Endothelial cell of coronary artery (primary cell): Measurements from ENCODE around the gene TRPM2. TPM values are rescaled to one million over a fixed set of nuclear protein-coding genes. Genes with fewer than 3 reads are reported as not detected.

Experiments
- total RNA-seq: library from RNA; depleted of rRNA; stranded (reverse); fragments of >200 nt; gene quantifications from 2 replicates; pipeline ENCODE4 v1.2.3, GENCODE V29; 2014

Gene TRPM2
- under 0.01 and 0.18 TPM in 2 replicates for total RNA-seq

GRCh38 chr21:44353191-44353970, at the start of gene TRPM2:
TSS of gene TRPM2 (plus strand) at chr21:44353621. CDS start at chr21:44353701, 80 bp downstream.

GRCh38 chr21:44338971-44339910, 14.2 kb upstream of the TRPM2 start, which contains the start of gene CFAP410:
TSS of gene CFAP410 (minus strand) at chr21:44339390. CDS start at chr21:44339194, 196 bp downstream.

GRCh38 chr21:44454747-44455523, 101.5 kb downstream of the TRPM2 start, which contains the start of gene LRRC3:
TSS of gene LRRC3 (plus strand) at chr21:44455510. CDS start at chr21:44456645, 1,135 bp downstream.

Other genes with a start within 250 kb of the TRPM2 start
- gene PWP2, start 246.2 kb upstream of the TRPM2 start, total RNA-seq: 4.0 and 27.4 TPM in 2 replicates
- 20.4 and 33.9 TPM in 2 replicates for gene GATD3, start 219.9 kb upstream of the TRPM2 start, total RNA-seq
- 0.54 and 1.3 TPM in 2 replicates for gene ICOSLG, start 112.7 kb upstream of the TRPM2 start, total RNA-seq
- gene DNMT3L, start 91.7 kb upstream of the TRPM2 start, total RNA-seq: not detected in 2 replicates
- under 0.01 TPM in 1 of 2 replicates, not detected in the other for gene AIRE, start 67.7 kb upstream of the TRPM2 start, total RNA-seq
- gene PFKL, start 53.6 kb upstream of the TRPM2 start, total RNA-seq: 240 and 386 TPM in 2 replicates
- gene CFAP410, start 14.2 kb upstream of the TRPM2 start, total RNA-seq: 4.9 and 6.1 TPM in 2 replicates
- 0.99 and 1.2 TPM in 2 replicates for gene LRRC3, start 101.9 kb downstream of the TRPM2 start, total RNA-seq
- not detected in 2 replicates for gene KRTAP10-1, start 186.6 kb downstream of the TRPM2 start, total RNA-seq
- gene KRTAP10-2, start 197.9 kb downstream of the TRPM2 start, total RNA-seq: not detected in 2 replicates
- not detected in 2 replicates for gene KRTAP10-3, start 205.2 kb downstream of the TRPM2 start, total RNA-seq
- not detected in 2 replicates for gene KRTAP10-4, start 220.1 kb downstream of the TRPM2 start, total RNA-seq
- not detected in 2 replicates for gene KRTAP10-5, start 227.0 kb downstream of the TRPM2 start, total RNA-seq
- gene KRTAP10-6, start 238.9 kb downstream of the TRPM2 start, total RNA-seq: not detected in 2 replicates
- not detected in 2 replicates for gene KRTAP10-7, start 247.0 kb downstream of the TRPM2 start, total RNA-seq